Hepatocyte (in vitro differentiated cells): ENCODE results near the gene DLG3.

Experiments
- CTCF ChIP-seq: fragments of 200-600 bp; sonication (generic); IDR thresholded peaks from 2 replicates; pipeline ENCODE4 v1.5.1; 2016; ENCODE audit warnings: antibody characterized with exemption, mild to moderate bottlenecking; ENCODE audit not compliant: poor library complexity
- EZH2 ChIP-seq: fragments of 200-600 bp; sonication (generic); IDR thresholded peaks from 2 replicates; pipeline ENCODE4 v1.6.1; 2016; ENCODE audit warnings: antibody characterized with exemption, mild to moderate bottlenecking, borderline replicate concordance
- EZH2phosphoT487 ChIP-seq: fragments of 200-600 bp; sonication (generic); IDR thresholded peaks from one replicate; pipeline ENCODE4 v1.6.1; 2018; ENCODE audit warnings: antibody characterized with exemption, mild to moderate bottlenecking, low read depth, moderate library complexity; ENCODE audit not compliant: unreplicated experiment, severe bottlenecking

GRCh38 chrX:70453024-70453618 is 8.5 kb downstream of the DLG3 start:
- no peak for TF ChIP-seq CTCF
- TF ChIP-seq EZH2phosphoT487 = no peak
- no peak for TF ChIP-seq EZH2
